Nephron (organoid): ENCODE measurements around the gene RNH1.

Source experiments
- H3K27ac Mint-ChIP-seq, 3 experiments: 2 replicates each; pipeline ENCODE4 v1.8.0; 2020; ENCODE audit warnings: mixed read lengths in 3 of 3, mild to moderate bottlenecking in 2 of 3, moderate library complexity in 1 of 3
- H3K27me3 Mint-ChIP-seq: 2 replicates; pipeline ENCODE4 v1.8.0; 2021; ENCODE audit warnings: low read depth, mild to moderate bottlenecking, moderate library complexity, mixed read lengths
- H3K36me3 Mint-ChIP-seq: 2 replicates; pipeline ENCODE4 v1.8.0; 2020; ENCODE audit warnings: low read depth, mixed read lengths
- H3K4me1 Mint-ChIP-seq: 2 replicates; pipeline ENCODE4 v1.8.0; 2020; ENCODE audit warnings: mixed read lengths
- H3K4me3 Mint-ChIP-seq, 3 experiments: 2 replicates each; pipeline ENCODE4 v1.8.0; 2020; ENCODE audit warnings: mild to moderate bottlenecking in 3 of 3, mixed read lengths in 3 of 3, moderate library complexity in 2 of 3
- H3K9me3 Mint-ChIP-seq: 2 replicates; pipeline ENCODE4 v1.8.0; 2020; ENCODE audit warnings: mixed read lengths
- CTCF ChIP-seq, 3 experiments: fragments of 200-600 bp; sonication (generic); IDR thresholded peaks; one replicate each; pipeline ENCODE4 v1.5.0; 2021; ENCODE audit warnings: antibody characterized with exemption in 3 of 3; ENCODE audit not compliant: unreplicated experiment in 3 of 3

The RNH1 gene

DNA sequence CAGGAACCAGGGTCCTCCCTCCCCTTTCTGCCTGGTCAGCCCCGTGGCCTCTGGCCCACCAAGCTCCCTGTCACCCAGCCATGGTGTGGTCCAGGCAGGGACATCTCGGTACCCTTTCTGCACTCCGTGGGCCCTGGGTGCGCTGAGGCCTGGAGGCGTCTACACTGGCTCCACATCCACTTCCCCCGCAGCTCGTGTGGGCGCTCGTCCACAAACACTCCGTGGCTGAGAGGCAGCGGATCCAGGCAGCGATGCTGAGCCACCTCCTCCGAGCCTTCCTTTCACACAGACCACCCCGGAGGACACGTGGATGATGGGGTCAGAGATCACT lies 16.1 kb downstream of the RNH1 start:
- Mint-ChIP-seq H3K4me1 (peaks cover 8% of the 10 kb centered on the region), H3K27me3 (no peaks in the 10 kb centered on the region), H3K27ac (no peak overlapping the region), H3K9me3 (no peaks in the 10 kb centered on the region), H3K4me3 (no peak overlapping the region), H3K36me3 (peaks cover 22% of the 10 kb centered on the region)
- TF ChIP-seq CTCF (IDR thresholded peaks at IDR 0.05; ENCODE audit: unreplicated experiment in 3 of 3), result no peak

GRCh38 chr11:490186-490929 lies 16.7 kb downstream of the RNH1 start:
- Mint-ChIP-seq H3K4me3 (no peak overlapping the region), H3K9me3 (no peaks in the 10 kb centered on the region), H3K36me3 (peaks cover 19% of the 10 kb centered on the region), H3K27me3 (no peaks in the 10 kb centered on the region), H3K4me1 (peaks cover 4% of the 10 kb centered on the region), H3K27ac (no peak overlapping the region)
- no peak for TF ChIP-seq CTCF (IDR thresholded peaks at IDR 0.05; ENCODE audit: unreplicated experiment in 3 of 3)

DNA sequence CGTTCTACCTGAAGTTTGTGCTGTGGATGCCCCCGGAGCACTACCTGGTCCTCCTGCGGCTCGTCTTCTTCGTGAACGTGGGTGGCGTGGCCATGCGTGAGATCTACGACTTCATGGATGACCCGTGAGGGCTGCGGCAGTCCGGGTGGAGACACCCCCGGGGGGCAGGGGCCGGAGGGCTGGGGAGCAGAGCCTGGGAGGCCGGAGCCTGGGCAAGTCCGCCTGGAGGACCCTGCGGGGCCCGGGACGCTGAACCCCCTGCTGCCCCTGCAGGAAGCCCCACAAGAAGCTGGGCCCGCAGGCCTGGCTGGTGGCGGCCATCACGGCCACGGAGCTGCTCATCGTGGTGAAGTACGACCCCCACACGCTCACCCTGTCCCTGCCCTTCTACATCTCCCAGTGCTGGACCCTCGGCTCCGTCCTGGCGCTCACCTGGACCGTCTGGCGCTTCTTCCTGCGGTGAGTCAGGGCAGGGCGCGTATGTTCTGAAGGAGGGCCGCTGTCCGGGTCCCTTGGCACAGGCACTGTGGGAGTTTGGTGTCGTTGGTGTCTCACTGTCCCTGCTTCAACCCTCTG lies 17.3 kb downstream of the RNH1 start:
- no peak for TF ChIP-seq CTCF (IDR thresholded peaks at IDR 0.05; ENCODE audit: unreplicated experiment in 3 of 3)
- Mint-ChIP-seq H3K9me3 (no peaks in the 10 kb centered on the region), H3K36me3 (peaks cover 14% of the 10 kb centered on the region), H3K27me3 (no peaks in the 10 kb centered on the region), H3K27ac (no peak overlapping the region), H3K4me1 (no peaks in the 10 kb centered on the region), H3K4me3 (no peak overlapping the region)

DNA sequence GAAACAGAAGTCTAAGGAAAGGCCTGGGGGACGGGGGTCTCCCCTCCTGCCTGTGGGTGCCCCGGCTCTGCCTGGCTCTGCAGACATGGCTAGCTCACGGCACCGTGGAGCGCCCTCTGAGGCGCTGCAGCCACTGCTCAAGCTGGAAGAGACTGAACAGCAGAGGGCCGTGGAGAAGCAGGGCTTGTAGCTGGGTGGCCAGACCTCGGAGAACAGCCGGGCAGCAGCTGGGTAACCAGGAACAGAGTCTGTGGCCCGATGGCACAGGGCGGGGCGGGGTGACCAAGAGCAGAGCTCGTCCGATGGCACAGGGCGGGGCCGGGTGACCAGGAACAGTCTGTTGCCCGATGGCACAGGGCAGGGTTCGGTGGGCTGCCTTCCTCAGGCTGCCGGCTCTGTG lies 18.1 kb downstream of the RNH1 start:
- no peak for TF ChIP-seq CTCF (IDR thresholded peaks at IDR 0.05; ENCODE audit: unreplicated experiment in 3 of 3)
- Mint-ChIP-seq H3K4me3 (no peak overlapping the region), H3K4me1 (no peaks in the 10 kb centered on the region), H3K27me3 (no peaks in the 10 kb centered on the region), H3K36me3 (peaks cover 14% of the 10 kb centered on the region), H3K27ac (no peak overlapping the region), H3K9me3 (no peaks in the 10 kb centered on the region)

GRCh38 chr11:488579-488978 lies 18.5 kb downstream of the RNH1 start:
- no peaks in the 10 kb centered on the region for H3K27me3 Mint-ChIP-seq
- H3K4me3 Mint-ChIP-seq, result no peak overlapping the region
- no peaks in the 10 kb centered on the region for H3K4me1 Mint-ChIP-seq
- peaks cover 18% of the 10 kb centered on the region for H3K36me3 Mint-ChIP-seq
- no peak overlapping the region for H3K27ac Mint-ChIP-seq
- H3K9me3 Mint-ChIP-seq, result peaks cover 3% of the 10 kb centered on the region
- TF ChIP-seq CTCF (IDR thresholded peaks at IDR 0.05; ENCODE audit: unreplicated experiment in 3 of 3), result no peak

- H3K36me3 Mint-ChIP-seq, result peaks cover 23% of the 10 kb centered on the region
- H3K9me3 Mint-ChIP-seq, result peaks cover 7% of the 10 kb centered on the region
- H3K4me1 Mint-ChIP-seq, result no peaks in the 10 kb centered on the region
- no peak for TF ChIP-seq CTCF (IDR thresholded peaks at IDR 0.05; ENCODE audit: unreplicated experiment in 3 of 3)
- no peak overlapping the region for H3K4me3 Mint-ChIP-seq
- no peaks in the 10 kb centered on the region for H3K27me3 Mint-ChIP-seq
- H3K27ac Mint-ChIP-seq, result no peak overlapping the region
These were observed 19.0 kb downstream of the RNH1 start for GRCh38 chr11:488062-488461.
